ENCODE results near the gene MAP3K14.

MAP3K14 gene

GRCh38 chr17:45315648-45316433, 979 bp downstream of the MAP3K14 start:
- Histone ChIP-seq H3K27ac (ENCODE audit: low read depth in 2 of 2, low read length in 2 of 2) (peak overlapping the region; percentile 99), H3K4me3 (ENCODE audit: low read length in 2 of 2) (peak overlapping the region; percentile 83 to 86), H3K9ac (ENCODE audit: low read depth in 1 of 2, low read length in 2 of 2) (peak overlapping the region; percentile 76 to 95), H3K36me3 (ENCODE audit: control insufficient read depth in 2 of 2, insufficient read depth in 2 of 2, low read length in 2 of 2) (no peaks in the 10 kb centered on the region), H3K4me1 (ENCODE audit: control insufficient read depth in 2 of 2, insufficient read depth in 2 of 2, low read length in 2 of 2) (peaks cover 79 to 86% of the 10 kb centered on the region in 2 donors), H3K27me3 (ENCODE audit: control insufficient read depth in 2 of 2, insufficient read depth in 2 of 2, low read length in 2 of 2) (no peaks in the 10 kb centered on the region), H3K9me3 (ENCODE audit: control insufficient read depth in 2 of 2, low read length in 2 of 2) (no peaks in the 10 kb centered on the region)

GRCh38 chr17:45314741-45315647, 1.8 kb downstream of the MAP3K14 start:
- Histone ChIP-seq H3K4me1 (ENCODE audit: control insufficient read depth in 2 of 2, insufficient read depth in 2 of 2, low read length in 2 of 2) (peaks cover 79 to 87% of the 10 kb centered on the region in 2 donors), H3K27me3 (ENCODE audit: control insufficient read depth in 2 of 2, insufficient read depth in 2 of 2, low read length in 2 of 2) (no peaks in the 10 kb centered on the region), H3K27ac (ENCODE audit: low read depth in 2 of 2, low read length in 2 of 2) (peak overlapping the region; percentile 99)

GRCh38 chr17:45313996-45314740, 2.7 kb downstream of the MAP3K14 start:
- H3K36me3 ChIP-seq (ENCODE audit: control insufficient read depth in 2 of 2, insufficient read depth in 2 of 2, low read length in 2 of 2), result peaks cover 0 to 2% of the 10 kb centered on the region in 2 donors
- H3K9me3 ChIP-seq (ENCODE audit: control insufficient read depth in 2 of 2, low read length in 2 of 2), result no peaks in the 10 kb centered on the region
- peak overlapping the region; percentile 2 to 83 for H3K4me3 ChIP-seq (ENCODE audit: low read length in 2 of 2)
- H3K27me3 ChIP-seq (ENCODE audit: control insufficient read depth in 2 of 2, insufficient read depth in 2 of 2, low read length in 2 of 2), result no peaks in the 10 kb centered on the region
- H3K4me1 ChIP-seq (ENCODE audit: control insufficient read depth in 2 of 2, insufficient read depth in 2 of 2, low read length in 2 of 2), result peaks cover 81 to 86% of the 10 kb centered on the region in 2 donors
- peak overlapping the region; percentile 44 to 95 for H3K9ac ChIP-seq (ENCODE audit: low read depth in 1 of 2, low read length in 2 of 2)
- peak overlapping the region; percentile 99 for H3K27ac ChIP-seq (ENCODE audit: low read depth in 2 of 2, low read length in 2 of 2)

More at GRCh38 chr17:45314741-45315647, 1.8 kb downstream of the MAP3K14 start:
- Histone ChIP-seq H3K9me3 (ENCODE audit: control insufficient read depth in 2 of 2, low read length in 2 of 2) (no peaks in the 10 kb centered on the region), H3K9ac (ENCODE audit: low read depth in 1 of 2, low read length in 2 of 2) (peak overlapping the region; percentile 76 to 95), H3K36me3 (ENCODE audit: control insufficient read depth in 2 of 2, insufficient read depth in 2 of 2, low read length in 2 of 2) (no peaks in the 10 kb centered on the region), H3K4me3 (ENCODE audit: low read length in 2 of 2) (peak overlapping the region; percentile 83 to 86)

GRCh38 chr17:45313421-45313771, 3.4 kb downstream of the MAP3K14 start:
- H3K9ac ChIP-seq (ENCODE audit: low read depth in 1 of 2, low read length in 2 of 2), result peak overlapping the region; percentile 83 to 95
- no peaks in the 10 kb centered on the region for H3K9me3 ChIP-seq (ENCODE audit: control insufficient read depth in 2 of 2, low read length in 2 of 2)
- H3K27me3 ChIP-seq (ENCODE audit: control insufficient read depth in 2 of 2, insufficient read depth in 2 of 2, low read length in 2 of 2), result no peaks in the 10 kb centered on the region
- peaks cover 78 to 82% of the 10 kb centered on the region in 2 donors for H3K4me1 ChIP-seq (ENCODE audit: control insufficient read depth in 2 of 2, insufficient read depth in 2 of 2, low read length in 2 of 2)
- peaks cover 0 to 5% of the 10 kb centered on the region in 2 donors for H3K36me3 ChIP-seq (ENCODE audit: control insufficient read depth in 2 of 2, insufficient read depth in 2 of 2, low read length in 2 of 2)
- H3K4me3 ChIP-seq (ENCODE audit: low read length in 2 of 2), result peak overlapping the region in 1 of 2 donors; percentile 83
- H3K27ac ChIP-seq (ENCODE audit: low read depth in 2 of 2, low read length in 2 of 2), result peak overlapping the region; percentile 97 to 99

- H3K27ac ChIP-seq (ENCODE audit: low read depth in 2 of 2, low read length in 2 of 2), result peak overlapping the region; percentile 97 to 99
- no peaks in the 10 kb centered on the region for H3K27me3 ChIP-seq (ENCODE audit: control insufficient read depth in 2 of 2, insufficient read depth in 2 of 2, low read length in 2 of 2)
- H3K4me3 ChIP-seq (ENCODE audit: low read length in 2 of 2), result peak overlapping the region; percentile 56 to 83
- peaks cover 78 to 81% of the 10 kb centered on the region in 2 donors for H3K4me1 ChIP-seq (ENCODE audit: control insufficient read depth in 2 of 2, insufficient read depth in 2 of 2, low read length in 2 of 2)
- peaks cover 0 to 5% of the 10 kb centered on the region in 2 donors for H3K36me3 ChIP-seq (ENCODE audit: control insufficient read depth in 2 of 2, insufficient read depth in 2 of 2, low read length in 2 of 2)
- H3K9ac ChIP-seq (ENCODE audit: low read depth in 1 of 2, low read length in 2 of 2), result peak overlapping the region; percentile 83 to 95
- H3K9me3 ChIP-seq (ENCODE audit: control insufficient read depth in 2 of 2, low read length in 2 of 2), result no peaks in the 10 kb centered on the region
These were observed 4.1 kb downstream of the MAP3K14 start for GRCh38 chr17:45312477-45313420.

GRCh38 chr17:45311760-45312476, 4.9 kb downstream of the MAP3K14 start:
- H3K27ac ChIP-seq (ENCODE audit: low read depth in 2 of 2, low read length in 2 of 2), result peak overlapping the region; percentile 97 to 99
- H3K9ac ChIP-seq (ENCODE audit: low read depth in 1 of 2, low read length in 2 of 2), result peak overlapping the region; percentile 83 to 95
- peaks cover 81 to 83% of the 10 kb centered on the region in 2 donors for H3K4me1 ChIP-seq (ENCODE audit: control insufficient read depth in 2 of 2, insufficient read depth in 2 of 2, low read length in 2 of 2)
- H3K9me3 ChIP-seq (ENCODE audit: control insufficient read depth in 2 of 2, low read length in 2 of 2), result no peaks in the 10 kb centered on the region
- H3K4me3 ChIP-seq (ENCODE audit: low read length in 2 of 2), result peak overlapping the region; percentile 56 to 83
- peaks cover 0 to 5% of the 10 kb centered on the region in 2 donors for H3K36me3 ChIP-seq (ENCODE audit: control insufficient read depth in 2 of 2, insufficient read depth in 2 of 2, low read length in 2 of 2)
- H3K27me3 ChIP-seq (ENCODE audit: control insufficient read depth in 2 of 2, insufficient read depth in 2 of 2, low read length in 2 of 2), result no peaks in the 10 kb centered on the region

GRCh38 chr17:45311401-45311759, 5.4 kb downstream of the MAP3K14 start:
- Histone ChIP-seq H3K9ac (ENCODE audit: low read depth in 1 of 2, low read length in 2 of 2) (peak overlapping the region; percentile 83 to 95), H3K27me3 (ENCODE audit: control insufficient read depth in 2 of 2, insufficient read depth in 2 of 2, low read length in 2 of 2) (no peaks in the 10 kb centered on the region), H3K36me3 (ENCODE audit: control insufficient read depth in 2 of 2, insufficient read depth in 2 of 2, low read length in 2 of 2) (peaks cover 0 to 5% of the 10 kb centered on the region in 2 donors), H3K27ac (ENCODE audit: low read depth in 2 of 2, low read length in 2 of 2) (peak overlapping the region; percentile 97 to 99), H3K9me3 (ENCODE audit: control insufficient read depth in 2 of 2, low read length in 2 of 2) (no peaks in the 10 kb centered on the region), H3K4me3 (ENCODE audit: low read length in 2 of 2) (peak overlapping the region; percentile 56 to 83), H3K4me1 (ENCODE audit: control insufficient read depth in 2 of 2, insufficient read depth in 2 of 2, low read length in 2 of 2) (peaks cover 85 to 89% of the 10 kb centered on the region in 2 donors)

GRCh38 chr17:45310380-45311324, 6.2 kb downstream of the MAP3K14 start:
- peaks cover 0 to 5% of the 10 kb centered on the region in 2 donors for H3K36me3 ChIP-seq (ENCODE audit: control insufficient read depth in 2 of 2, insufficient read depth in 2 of 2, low read length in 2 of 2)
- peaks cover 91 to 92% of the 10 kb centered on the region in 2 donors for H3K4me1 ChIP-seq (ENCODE audit: control insufficient read depth in 2 of 2, insufficient read depth in 2 of 2, low read length in 2 of 2)
- H3K9me3 ChIP-seq (ENCODE audit: control insufficient read depth in 2 of 2, low read length in 2 of 2), result no peaks in the 10 kb centered on the region
- peak overlapping the region; percentile 83 to 95 for H3K9ac ChIP-seq (ENCODE audit: low read depth in 1 of 2, low read length in 2 of 2)
- peak overlapping the region; percentile 97 to 99 for H3K27ac ChIP-seq (ENCODE audit: low read depth in 2 of 2, low read length in 2 of 2)
- H3K4me3 ChIP-seq (ENCODE audit: low read length in 2 of 2), result peak overlapping the region; percentile 56 to 83
- H3K27me3 ChIP-seq (ENCODE audit: control insufficient read depth in 2 of 2, insufficient read depth in 2 of 2, low read length in 2 of 2), result no peaks in the 10 kb centered on the region
